Kidney (tissue), 22 donors: ENCODE results near the gene SNAP25. TPM values are rescaled to one million over a fixed set of nuclear protein-coding genes. Genes with fewer than 3 reads are reported as not detected.

Experiments used
- DNase-seq, 5 donors: peaks; one replicate each; pipeline ENCODE4 v3.0.0-alpha.2; 2013 to 2020
- FAIRE-seq: peaks from 2 replicates; lab custom pipeline; 2012; peaks lifted over from hg19 to GRCh38; lab: Jason Lieb, UNC
- H3K27ac ChIP-seq, 2 donors: one replicate each; pipeline ENCODE4 v1.7.0; 2013; ENCODE audit warnings: low read depth in 2 of 2, low read length in 2 of 2, inconsistent platforms in 1 of 2
- H3K27me3 ChIP-seq: one replicate; pipeline ENCODE4 v1.7.1; 2013; ENCODE audit warnings: low read length, inconsistent platforms; ENCODE audit not compliant: control insufficient read depth, insufficient read depth
- H3K36me3 ChIP-seq, 3 donors: one replicate each; pipeline versions ENCODE4 v1.7.0 to v1.7.1; 2013; ENCODE audit warnings: low read length in 3 of 3, control low read depth in 1 of 3, inconsistent platforms in 1 of 3; ENCODE audit not compliant: insufficient read depth in 3 of 3, control insufficient read depth in 2 of 3
- H3K4me1 ChIP-seq, 3 donors: one replicate each; pipeline versions ENCODE4 v1.7.0 to v1.7.1; 2013; ENCODE audit warnings: low read length in 3 of 3, inconsistent platforms in 1 of 3, low read depth in 1 of 3; ENCODE audit not compliant: control insufficient read depth in 2 of 3, insufficient read depth in 2 of 3
- H3K4me3 ChIP-seq, 3 donors: one replicate each; pipeline versions ENCODE4 v1.7.0 to v1.8.1; 2013; ENCODE audit warnings: low read length in 3 of 3, control low read depth in 1 of 3, inconsistent platforms in 1 of 3
- H3K9ac ChIP-seq, 3 donors: one replicate each; pipeline versions ENCODE4 v1.7.0 to v1.7.1; 2013; ENCODE audit warnings: low read length in 3 of 3, control low read depth in 1 of 3, inconsistent platforms in 1 of 3
- H3K9me3 ChIP-seq, 3 donors: one replicate each; pipeline versions ENCODE4 v1.7.0 to v1.7.1; 2013; ENCODE audit warnings: low read length in 3 of 3, control low read depth in 1 of 3, inconsistent platforms in 1 of 3; ENCODE audit not compliant: control insufficient read depth in 2 of 3, insufficient read depth in 1 of 3
- intact Hi-C: fragments of 100-400 bp; cut with DNase I; formaldehyde crosslinking; loops from one replicate; pipeline ENCODE4 v1.11.1; 2022
- long read RNA-seq, 10 donors: library from polyadenylated mRNA in 1 of 10; unstranded in 1 of 10; transcript quantifications; one replicate each; pipeline ENCODE4 v2.0.0 and lab custom pipeline, GENCODE V29; 2021 to 2026
- polyA plus RNA-seq: library from polyadenylated mRNA; stranded (reverse); fragments of 350-450 nt; fragmentation: Illumina TruSeq; extraction: RNeasy Lipid Tissue Mini Kit (QIAGEN cat#74804); gene quantifications from one replicate; pipeline ENCODE4 v1.2.3, GENCODE V29; 2014; ENCODE audit warnings: low read depth, low replicate concordance; ENCODE audit not compliant: insufficient read depth
- total RNA-seq: library from RNA; stranded (reverse); fragmentation: NEBNext Ultra II Directional; extraction: Animal tissue kit (Norgen Biotek cat#: 25700); gene quantifications from one replicate; pipeline ENCODE4 v1.2.1, GENCODE V29; 2021
- TF ChIP-seq, protein P1 (sequence below): IDR thresholded peaks from 3 replicates; pipeline ENCODE4 v1.5.1; 2012; ENCODE audit warnings: mild to moderate bottlenecking, moderate library complexity, borderline replicate concordance; ENCODE audit not compliant: insufficient read depth; ENCODE audit errors: extremely low read depth
- donor health status: control.
- donor health status: control.
- donor health status: control.
- donor health status: control.
- donor health status: control.
- donor health status: DM: yes; HTN: yes; CAD: no.
- donor health status: Normal renal cell carcinoma (clear cell type).

The SNAP25 gene
- total RNA-seq (6.2 TPM), polyA plus RNA-seq (1.4 TPM)
- long read RNA-seq, donor 1, partial matches to known transcripts = 0 of 2 reads
- long read RNA-seq, donor 1, other reads (novel, unspliced or antisense) = 0 of 2 reads
- long read RNA-seq, donor 2, partial matches to known transcripts = 7 of 10 reads
- long read RNA-seq, donor 2, other reads (novel, unspliced or antisense) = 0 of 10 reads
- long read RNA-seq, donor 3, partial matches to known transcripts = 0 of 1 reads
- long read RNA-seq, donor 3, other reads (novel, unspliced or antisense) = 0 of 1 reads
- long read RNA-seq, donor 4, partial matches to known transcripts = 0 of 1 reads
- long read RNA-seq, donor 4, other reads (novel, unspliced or antisense) = 0 of 1 reads
- long read RNA-seq, donor 5 = 0 reads
- long read RNA-seq, donor 6 = 0 reads
- long read RNA-seq, donor 7, partial matches to known transcripts = 0 of 1 reads
- long read RNA-seq, donor 7, other reads (novel, unspliced or antisense) = 0 of 1 reads
- long read RNA-seq, donor 8 = 0 reads
- long read RNA-seq, donor 9, partial matches to known transcripts = 0 of 1 reads
- long read RNA-seq, donor 9, other reads (novel, unspliced or antisense) = 0 of 1 reads
- long read RNA-seq, donor 10, partial matches to known transcripts = 0 of 1 reads
- long read RNA-seq, donor 10, other reads (novel, unspliced or antisense) = 0 of 1 reads

DNA sequence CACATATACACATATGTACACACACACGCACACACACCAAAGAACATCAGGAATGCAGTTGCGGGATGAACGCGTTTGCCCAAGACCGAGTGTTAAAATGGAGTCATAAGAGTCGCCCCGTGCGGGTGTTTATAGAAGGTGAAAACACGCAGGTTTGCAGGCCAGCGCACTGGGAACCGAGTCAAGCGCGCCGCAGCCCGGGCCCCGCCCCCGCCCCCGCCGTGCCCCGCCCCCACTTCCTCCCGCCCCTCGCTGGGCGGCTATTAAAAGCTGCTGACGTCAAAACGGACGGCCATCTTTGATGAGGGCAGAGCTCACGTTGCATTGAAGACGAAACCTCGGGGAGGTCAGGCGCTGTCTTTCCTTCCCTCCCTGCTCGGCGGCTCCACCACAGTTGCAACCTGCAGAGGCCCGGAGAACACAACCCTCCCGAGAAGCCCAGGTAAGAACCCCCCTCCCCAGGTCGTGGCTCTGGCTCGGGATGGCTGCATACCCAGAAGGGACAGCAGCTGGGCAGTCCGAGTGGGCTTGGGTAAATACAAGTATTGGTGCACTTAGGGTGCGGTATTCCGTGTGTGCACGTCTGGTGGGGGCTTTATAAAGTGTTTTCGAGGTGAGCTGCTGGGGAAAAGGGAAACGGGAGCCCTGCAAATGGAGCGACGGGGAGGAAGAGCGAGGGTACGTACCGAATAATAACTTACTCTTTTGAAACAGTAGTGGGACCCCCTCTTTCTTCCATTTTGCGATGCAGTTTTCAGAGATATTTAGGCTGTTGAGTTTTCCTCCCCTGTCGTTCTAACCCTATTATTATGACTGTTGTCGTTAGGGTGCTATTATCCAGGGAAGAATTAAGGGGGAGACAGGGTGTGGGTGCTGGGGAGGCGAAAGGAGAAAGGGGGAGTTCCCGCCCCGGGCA lies at the start of gene SNAP25:
TSS of gene SNAP25 (plus strand) at position 295 of the 916 bp plus-strand sequence. CDS start 56,662 bp downstream, outside the sequence.
- Histone ChIP-seq H3K27ac (peak within 1 kb of the TSS; percentile 58 to 65), H3K9ac (peak within 1 kb of the TSS in 2 of 3 donors; percentile 4 to 50)

DNA sequence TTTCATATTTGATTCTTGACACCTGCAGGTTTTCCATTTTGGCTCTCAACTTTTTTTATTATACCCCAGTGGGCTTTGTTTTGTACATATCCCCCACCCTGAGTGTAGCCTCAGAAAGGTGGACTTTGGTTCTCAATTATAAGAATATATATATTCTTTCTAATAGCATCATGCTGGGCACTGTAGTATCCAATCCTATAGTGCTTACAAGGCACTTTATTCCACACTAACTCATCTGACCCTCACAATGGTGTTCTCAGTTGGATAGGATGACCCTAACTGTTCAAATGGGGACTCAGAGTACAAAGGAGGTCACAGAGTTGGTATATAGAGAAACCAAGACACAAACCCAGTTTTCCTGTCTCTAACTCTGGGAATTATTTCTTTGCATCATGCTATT lies 48.9 kb upstream of the SNAP25 start:
- FAIRE-seq (no peak), DNase-seq (no peak)
- H3K36me3 ChIP-seq = no peaks in the 10 kb centered on the region
- no peak overlapping the region for H3K27ac ChIP-seq
- TF ChIP-seq, protein P1, sequence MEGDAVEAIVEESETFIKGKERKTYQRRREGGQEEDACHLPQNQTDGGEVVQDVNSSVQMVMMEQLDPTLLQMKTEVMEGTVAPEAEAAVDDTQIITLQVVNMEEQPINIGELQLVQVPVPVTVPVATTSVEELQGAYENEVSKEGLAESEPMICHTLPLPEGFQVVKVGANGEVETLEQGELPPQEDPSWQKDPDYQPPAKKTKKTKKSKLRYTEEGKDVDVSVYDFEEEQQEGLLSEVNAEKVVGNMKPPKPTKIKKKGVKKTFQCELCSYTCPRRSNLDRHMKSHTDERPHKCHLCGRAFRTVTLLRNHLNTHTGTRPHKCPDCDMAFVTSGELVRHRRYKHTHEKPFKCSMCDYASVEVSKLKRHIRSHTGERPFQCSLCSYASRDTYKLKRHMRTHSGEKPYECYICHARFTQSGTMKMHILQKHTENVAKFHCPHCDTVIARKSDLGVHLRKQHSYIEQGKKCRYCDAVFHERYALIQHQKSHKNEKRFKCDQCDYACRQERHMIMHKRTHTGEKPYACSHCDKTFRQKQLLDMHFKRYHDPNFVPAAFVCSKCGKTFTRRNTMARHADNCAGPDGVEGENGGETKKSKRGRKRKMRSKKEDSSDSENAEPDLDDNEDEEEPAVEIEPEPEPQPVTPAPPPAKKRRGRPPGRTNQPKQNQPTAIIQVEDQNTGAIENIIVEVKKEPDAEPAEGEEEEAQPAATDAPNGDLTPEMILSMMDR = no peak
- intact Hi-C loops = no loop called here
- H3K4me1 ChIP-seq = no peaks in the 10 kb centered on the region
- H3K27me3 ChIP-seq = no peaks in the 10 kb centered on the region
- no peak overlapping the region for H3K9ac ChIP-seq
- no peak overlapping the region for H3K4me3 ChIP-seq
- H3K9me3 ChIP-seq = peaks cover 0 to 3% (median 0%) of the 10 kb centered on the region in 3 donors

More for the DNA sequence above, at the start of gene SNAP25:
- DNase-seq (peak; percentile 87 to 95 (median 94)), FAIRE-seq (no peak)
- no peaks in the 10 kb centered on the region for H3K36me3 ChIP-seq
- H3K4me1 ChIP-seq = no peaks in the 10 kb centered on the region
- intact Hi-C loops = no loop called here
- TF ChIP-seq, protein P1 = no peak
- no peaks in the 10 kb centered on the region for H3K9me3 ChIP-seq
- H3K4me3 ChIP-seq = peak within 1 kb of the TSS; percentile 59 to 61 (median 61)
- no peaks in the 10 kb centered on the region for H3K27me3 ChIP-seq

GRCh38 chr20:10170261-10170660 lies 48.4 kb upstream of the SNAP25 start:
- no peak for DNase-seq
- no peaks in the 10 kb centered on the region for H3K36me3 ChIP-seq
- H3K27ac ChIP-seq = no peak overlapping the region
- intact Hi-C loops = no loop called here
- no peak overlapping the region for H3K9ac ChIP-seq
- no peak overlapping the region for H3K4me3 ChIP-seq
- no peaks in the 10 kb centered on the region for H3K27me3 ChIP-seq
- H3K4me1 ChIP-seq = no peaks in the 10 kb centered on the region
- no peak for FAIRE-seq
- peaks cover 0 to 3% (median 0%) of the 10 kb centered on the region in 3 donors for H3K9me3 ChIP-seq
- TF ChIP-seq, protein P1 = no peak
